ENCODE measurements around the gene SLC9A4. TPM values are rescaled to one million over a fixed set of nuclear protein-coding genes. Genes with fewer than 3 reads are reported as not detected.

The SLC9A4 gene
- total RNA-seq, 1 donor from 2014 or later = not detected

- DNase-seq = no peak
Measured at GRCh38 chr2:102449370-102449974, 23.6 kb upstream of the SLC9A4 start.

GRCh38 chr2:102451968-102452367 is 21.1 kb upstream of the SLC9A4 start:
- no peak for ATAC-seq (ENCODE audit: poor library complexity)

More at GRCh38 chr2:102449370-102449974, 23.6 kb upstream of the SLC9A4 start:
- intact Hi-C loops (cut with DNase I) = loop anchor here (10.0 kb wide), 1 partner anchor 435 kb away; no protein-coding TSS in a partner anchor
- no peak for ATAC-seq (ENCODE audit: poor library complexity)

GRCh38 chr2:102453501-102453900 is 19.5 kb upstream of the SLC9A4 start:
- ATAC-seq (ENCODE audit: poor library complexity) = no peak
- no peak for DNase-seq
- intact Hi-C loops (cut with DNase I) = no loop called here

More at GRCh38 chr2:102451968-102452367, 21.1 kb upstream of the SLC9A4 start:
- no peak for DNase-seq
- intact Hi-C loops (cut with DNase I) = no loop called here

- ATAC-seq (ENCODE audit: poor library complexity) (no peak), DNase-seq (no peak)
- intact Hi-C loops (cut with DNase I) = no loop called here
Measured at GRCh38 chr2:102455061-102455670, 17.9 kb upstream of the SLC9A4 start.

- no peak for ATAC-seq (ENCODE audit: poor library complexity)
- intact Hi-C loops (cut with DNase I) = no loop called here
- no peak for DNase-seq
Measured at GRCh38 chr2:102460467-102460866, 12.6 kb upstream of the SLC9A4 start.

GRCh38 chr2:102461188-102461587 is 11.8 kb upstream of the SLC9A4 start:
- no peak for DNase-seq
- no peak for ATAC-seq (ENCODE audit: poor library complexity)
- intact Hi-C loops (cut with DNase I) = no loop called here

GRCh38 chr2:102463160-102463559 is 9.9 kb upstream of the SLC9A4 start:
- intact Hi-C loops (cut with DNase I) = no loop called here
- no peak for ATAC-seq (ENCODE audit: poor library complexity)
- no peak for DNase-seq

GRCh38 chr2:102470168-102470567 is 2.9 kb upstream of the SLC9A4 start:
- intact Hi-C loops (cut with DNase I) = loop anchor here (5.0 kb wide), 1 partner anchor 232 kb away; no protein-coding TSS in a partner anchor
- DNase-seq (no peak), ATAC-seq (ENCODE audit: poor library complexity) (no peak)

GRCh38 chr2:102473631-102474030 is 605 bp downstream of the SLC9A4 start:
- DNase-seq (no peak), ATAC-seq (ENCODE audit: poor library complexity) (no peak)
- intact Hi-C loops (cut with DNase I) = loop anchor here (5.0 kb wide), 1 partner anchor 229 kb away; no protein-coding TSS in a partner anchor

- intact Hi-C loops (cut with DNase I) = loop anchor here (5.0 kb wide), 1 partner anchor 228 kb away; no protein-coding TSS in a partner anchor
- DNase-seq (no peak), ATAC-seq (ENCODE audit: poor library complexity) (no peak)
Measured at GRCh38 chr2:102474785-102475184, 1.8 kb downstream of the SLC9A4 start.

- DNase-seq = no peak
- intact Hi-C loops (cut with DNase I) = no loop called here
- ATAC-seq (ENCODE audit: poor library complexity) = no peak
Measured at GRCh38 chr2:102478686-102479470, 5.9 kb downstream of the SLC9A4 start.

- intact Hi-C loops (cut with DNase I) = no loop called here
- no peak for DNase-seq
- ATAC-seq (ENCODE audit: poor library complexity) = no peak
Measured at GRCh38 chr2:102480285-102481195, 7.5 kb downstream of the SLC9A4 start.

- no peak for DNase-seq
- intact Hi-C loops (cut with DNase I) = no loop called here
- no peak for ATAC-seq (ENCODE audit: poor library complexity)
Measured at GRCh38 chr2:102481931-102482330, 8.9 kb downstream of the SLC9A4 start.

- ATAC-seq (ENCODE audit: poor library complexity) (no peak), DNase-seq (no peak)
- intact Hi-C loops (cut with DNase I) = no loop called here
Measured at GRCh38 chr2:102483086-102483485, 10.1 kb downstream of the SLC9A4 start.

GRCh38 chr2:102484310-102485061 is 11.5 kb downstream of the SLC9A4 start:
- ATAC-seq (ENCODE audit: poor library complexity) = no peak
- intact Hi-C loops (cut with DNase I) = no loop called here
- no peak for DNase-seq

GRCh38 chr2:102485147-102485785 is 12.2 kb downstream of the SLC9A4 start:
- intact Hi-C loops (cut with DNase I) = no loop called here
- DNase-seq (no peak), ATAC-seq (ENCODE audit: poor library complexity) (no peak)

- no peak for ATAC-seq (ENCODE audit: poor library complexity)
- DNase-seq = no peak
- intact Hi-C loops (cut with DNase I) = no loop called here
Measured at GRCh38 chr2:102486941-102487702, 14.1 kb downstream of the SLC9A4 start.
